A549 (cell line): ENCODE measurements around the gene TXNRD2.

ENCODE experiments used
- CTCF ChIP-seq: fragments of >200 bp; sonication (Bioruptor Twin); formaldehyde crosslinking; IDR thresholded peaks from 3 replicates; pipeline ENCODE4 v1.5.1; 2016
- EP300 ChIP-seq, 2 experiments: fragments of >200 bp; sonication (Bioruptor Twin); formaldehyde crosslinking; IDR thresholded peaks; 2 replicates in 1 of 2; 3 replicates in 1 of 2; pipeline ENCODE4 v1.6.1; 2016 to 2017
- POLR2AphosphoS2 ChIP-seq: conservative IDR thresholded peaks from 2 replicates; pipeline ENCODE4 v1.6.1; 2012; ENCODE audit warnings: low read length, improper control_type of control experiment, inconsistent platforms
- SMC3 ChIP-seq: fragments of >200 bp; sonication (Bioruptor Twin); formaldehyde crosslinking; IDR thresholded peaks from 3 replicates; pipeline ENCODE4 v1.6.1; 2018; ENCODE audit warnings: inconsistent platforms

GRCh38 chr22:19851291-19852176 is 90.1 kb downstream of the TXNRD2 start:
- TF ChIP-seq CTCF: no peak
- TF ChIP-seq SMC3: no peak
- TF ChIP-seq EP300 (IDR thresholded peaks at IDR 0.05): no peak
- TF ChIP-seq POLR2AphosphoS2: no peak
